ENCODE measurements around the gene CNN1. TPM values are rescaled to one million over a fixed set of nuclear protein-coding genes. Genes with fewer than 3 reads are reported as not detected.

Gene CNN1
- total and polyA plus RNA-seq, 2 of the 13 experiments (the other 11 are each of a cell fraction or from before 2014, with no cell fraction given), result 0.70 to 1.1 TPM

DNA sequence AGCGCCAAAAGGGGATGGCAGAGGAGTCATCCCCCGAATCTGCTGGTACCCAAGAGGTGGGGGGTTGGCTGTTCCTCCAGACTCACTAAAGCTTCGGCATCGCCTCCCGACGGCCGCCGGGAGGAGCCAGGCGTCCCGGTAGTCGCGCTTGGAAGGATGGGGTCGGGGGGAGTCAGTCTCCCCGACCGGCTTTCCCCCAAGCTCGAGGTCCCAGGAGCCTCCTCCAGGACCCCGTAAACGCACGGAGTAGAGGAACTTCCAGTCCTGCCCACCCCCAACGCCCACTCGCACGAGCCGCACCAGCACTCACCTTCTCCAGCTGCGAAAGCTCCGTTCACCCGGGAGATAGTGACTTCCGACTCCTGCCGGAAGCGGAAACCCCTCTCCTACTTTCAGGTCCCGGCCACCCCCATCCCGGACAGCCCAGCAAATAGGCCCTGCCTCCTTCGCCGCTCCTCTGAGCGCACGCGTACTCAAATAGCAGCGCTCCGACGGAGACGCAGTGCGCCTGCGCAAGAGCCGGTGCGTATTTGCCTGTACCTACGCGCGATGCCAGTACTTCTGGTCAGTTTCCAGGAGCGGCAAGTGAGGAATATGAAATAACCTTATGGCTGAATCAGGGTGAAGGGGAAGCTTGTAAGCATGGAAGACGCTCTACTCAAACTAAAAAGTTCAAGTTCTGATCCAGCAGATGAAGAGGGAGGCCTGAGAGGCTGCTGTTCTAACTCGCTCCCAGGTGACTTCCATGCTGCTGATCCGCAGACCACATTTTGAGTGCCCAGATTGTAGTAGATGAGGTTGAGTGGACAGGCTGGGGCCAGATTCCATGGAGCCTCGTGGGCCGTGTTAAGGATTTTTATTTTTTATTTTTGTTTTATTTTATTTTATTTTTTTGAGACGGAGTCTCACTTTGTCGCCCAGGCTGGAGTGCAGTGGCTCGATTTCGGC lies 20.5 kb downstream of the CNN1 start, which contains the start of gene ELOF1:
ELOF1 (minus strand) TSS at position 350 of the 948 bp plus-strand sequence. CDS start 4,883 bp downstream, outside the sequence.
- Histone ChIP-seq H3K9me3 (ENCODE audit: low read length) (no peaks in the 10 kb centered on the region), H3K9ac (ENCODE audit: insufficient read depth, low read depth, low read length) (peak within 1 kb of the TSS; percentile 86), H4K20me1 (ENCODE audit: insufficient read depth, low read length) (no peaks in the 10 kb centered on the region), H3K79me2 (ENCODE audit: insufficient read depth, low read length) (peaks cover 32% of the 10 kb centered on the region), H3K4me3 (replicated peaks in 1 of 3; ENCODE audit: insufficient read depth in 1 of 3, low read depth in 2 of 3, low read length in 3 of 3) (peak within 1 kb of the TSS; percentile 70 to 92 (median 82)), H3K4me2 (ENCODE audit: low read depth, low read length) (peak within 1 kb of the TSS; percentile 84), H3K27ac (ENCODE audit: extremely low read length, insufficient read depth, low read length) (peak within 1 kb of the TSS; percentile 74), H3K36me3 (replicated peaks in 1 of 2; ENCODE audit: control insufficient read depth in 1 of 2, insufficient read depth in 2 of 2, low read length in 2 of 2) (peaks cover 4 to 10% of the 10 kb centered on the region in 2 experiments; a peak in 3 of 5 replicates), H2AFZ (ENCODE audit: low read length) (peak within 1 kb of the TSS; percentile 66), H3K27me3 (ENCODE audit: control insufficient read depth in 1 of 2, insufficient read depth in 2 of 2, low read length in 2 of 2) (no peaks in the 10 kb centered on the region), H3K4me1 (ENCODE audit: insufficient read depth, low read length) (peaks cover 31% of the 10 kb centered on the region)
- intact Hi-C loops (cut with micrococcal nuclease; ENCODE audit: unreplicated experiment) (no loop called here), in situ Hi-C loops (cut with HindIII; ENCODE audit: extremely low pct_ligation_motif_present, low pct_unique_long_range_greater_than_20kb) (no loop called here)
- ChIA-PET POLR2A (interaction anchor here (0.6 to 2.8 kb wide), 16 partner anchors 9 to 464 kb away, joined by 3 to 33 read pairs (median 4); partner anchors contain the start of genes ACP5, CNN1, ECSIT and SWSAP1), CTCF (ENCODE audit: low intra/inter-chr PET ratio, low total read pairs) (interaction anchor here (1.8 kb wide), 1 partner anchor 28 kb away, joined by 13 read pairs; no protein-coding TSS in a partner anchor)
- DNase-seq (ENCODE audit: low spot score) (peak; percentile 96), ATAC-seq (peak; percentile 98), FAIRE-seq (peak; percentile 95)
- 3% methylated on average over 10 of the region's 57 CpGs for WGBS (ENCODE audit: low lambda C conversion rate)
- TSS peak; percentile 94 for BruUV-seq (replicated peaks)
- TF ChIP-seq FOXO4 (CRISPR knock-in tag; conservative IDR thresholded peaks at IDR 0.05) (no peak), ISL2 (CRISPR knock-in tag; IDR thresholded peaks at IDR 0.05) (peak; percentile 25; the same call in 1 of the 2 replicates), ZNF138 (CRISPR knock-in tag; IDR thresholded peaks at IDR 0.05; ENCODE audit: low read depth) (no peak), GLMP (CRISPR knock-in tag; IDR thresholded peaks at IDR 0.05; ENCODE audit: borderline replicate concordance) (no peak), ZNF781 (CRISPR knock-in tag; IDR thresholded peaks at IDR 0.05; ENCODE audit: borderline replicate concordance, not compliant biosample characterization) (peak; percentile 92), ZNF441 (CRISPR knock-in tag; IDR thresholded peaks at IDR 0.05; ENCODE audit: borderline replicate concordance) (peak; percentile 61; the same call in 1 of the 2 replicates), ZFY (CRISPR knock-in tag; IDR thresholded peaks at IDR 0.05) (peak; percentile 64; the same call in 1 of the 2 replicates), DDIT3 (CRISPR knock-in tag; IDR thresholded peaks at IDR 0.05) (no peak), MIER2 (CRISPR knock-in tag; IDR thresholded peaks at IDR 0.05) (no peak), TEAD2 (CRISPR knock-in tag; IDR thresholded peaks at IDR 0.05) (no peak), ZNF382 (CRISPR knock-in tag; IDR thresholded peaks at IDR 0.05; ENCODE audit: borderline replicate concordance) (no peak), SRF (IDR thresholded peaks at IDR 0.05; ENCODE audit: low read depth, low read length) (no peak), AHDC1 (CRISPR knock-in tag; IDR thresholded peaks at IDR 0.05; ENCODE audit: borderline replicate concordance) (no peak), ZNF839 (CRISPR knock-in tag; IDR thresholded peaks at IDR 0.05; ENCODE audit: borderline replicate concordance) (no peak)

All from HepG2 (cell line).